ENCODE measurements around the gene VPS9D1. TPM values are rescaled to one million over a fixed set of nuclear protein-coding genes. Genes with fewer than 3 reads are reported as not detected.

VPS9D1 gene
- total RNA-seq, 1 donor from 2014 or later: 12.6 TPM

GRCh38 chr16:89746043-89746442 is 25.3 kb upstream of the VPS9D1 start:
- Histone ChIP-seq H3K9me3 (replicated peaks) (no peaks in the 10 kb centered on the region), H3K4me3 (no peak overlapping the region), H3K36me3 (peaks cover 4% of the 10 kb centered on the region), H3K4me1 (peaks cover 4% of the 10 kb centered on the region), H3K27ac (replicated peaks) (no peak overlapping the region), H3K27me3 (ENCODE audit: low read depth) (no peaks in the 10 kb centered on the region)
- no peak for DNase-seq
- TF ChIP-seq CTCF (IDR thresholded peaks at IDR 0.05; ENCODE audit: borderline replicate concordance): no peak
- intact Hi-C loops (cut with micrococcal nuclease): no loop called here

GRCh38 chr16:89744813-89745212 is 24.1 kb upstream of the VPS9D1 start:
- peak; percentile 52 for DNase-seq
- no peaks in the 10 kb centered on the region for H3K9me3 ChIP-seq (replicated peaks)
- no peak overlapping the region for H3K27ac ChIP-seq (replicated peaks)
- H3K4me3 ChIP-seq: no peak overlapping the region
- H3K36me3 ChIP-seq: peaks cover 16% of the 10 kb centered on the region
- H3K4me1 ChIP-seq: peaks cover 4% of the 10 kb centered on the region
- intact Hi-C loops (cut with micrococcal nuclease): no loop called here
- TF ChIP-seq CTCF (IDR thresholded peaks at IDR 0.05; ENCODE audit: borderline replicate concordance): no peak
- no peaks in the 10 kb centered on the region for H3K27me3 ChIP-seq (ENCODE audit: low read depth)

GRCh38 chr16:89742948-89743347 is 22.2 kb upstream of the VPS9D1 start:
- H3K4me3 ChIP-seq: no peak overlapping the region
- H3K27ac ChIP-seq (replicated peaks): no peak overlapping the region
- H3K27me3 ChIP-seq (ENCODE audit: low read depth): no peaks in the 10 kb centered on the region
- no peak for DNase-seq
- intact Hi-C loops (cut with micrococcal nuclease): no loop called here
- no peaks in the 10 kb centered on the region for H3K9me3 ChIP-seq (replicated peaks)
- peaks cover 4% of the 10 kb centered on the region for H3K4me1 ChIP-seq
- no peak for TF ChIP-seq CTCF (IDR thresholded peaks at IDR 0.05; ENCODE audit: borderline replicate concordance)
- peaks cover 35% of the 10 kb centered on the region for H3K36me3 ChIP-seq

GRCh38 chr16:89741342-89742014 is 20.8 kb upstream of the VPS9D1 start:
- H3K4me1 ChIP-seq: peaks cover 4% of the 10 kb centered on the region
- no peak for TF ChIP-seq CTCF (IDR thresholded peaks at IDR 0.05; ENCODE audit: borderline replicate concordance)
- H3K9me3 ChIP-seq (replicated peaks): no peaks in the 10 kb centered on the region
- no peaks in the 10 kb centered on the region for H3K27me3 ChIP-seq (ENCODE audit: low read depth)
- DNase-seq: no peak
- intact Hi-C loops (cut with micrococcal nuclease): no loop called here
- no peak overlapping the region for H3K4me3 ChIP-seq
- H3K27ac ChIP-seq (replicated peaks): no peak overlapping the region
- H3K36me3 ChIP-seq: peaks cover 50% of the 10 kb centered on the region

GRCh38 chr16:89739383-89739782 is 18.7 kb upstream of the VPS9D1 start:
- DNase-seq: no peak
- TF ChIP-seq CTCF (IDR thresholded peaks at IDR 0.05; ENCODE audit: borderline replicate concordance): no peak
- intact Hi-C loops (cut with micrococcal nuclease): no loop called here
- Histone ChIP-seq H3K36me3 (peaks cover 71% of the 10 kb centered on the region), H3K27ac (replicated peaks) (no peak overlapping the region), H3K4me1 (no peaks in the 10 kb centered on the region), H3K9me3 (replicated peaks) (no peaks in the 10 kb centered on the region), H3K27me3 (ENCODE audit: low read depth) (no peaks in the 10 kb centered on the region), H3K4me3 (no peak overlapping the region)

Measured in left ventricle myocardium inferior (tissue), 1 donor.